ENCODE measurements around the gene SARDH. TPM values are rescaled to one million over a fixed set of nuclear protein-coding genes. Genes with fewer than 3 reads are reported as not detected.

Gene SARDH
- total and polyA plus RNA-seq, 2 of the 8 experiments (the other 6 are each of a cell fraction or from before 2014, with no cell fraction given), result 6.4 to 7.4 TPM

- H3K4me1 ChIP-seq (replicated peaks in 1 of 4; ENCODE audit: control insufficient read depth in 3 of 4, insufficient read depth in 4 of 4, low read length in 3 of 4), result no peaks in the 10 kb centered on the region; a peak in 1 of 7 replicates
- WGBS, 2 experiments (ENCODE audit: extremely low coverage in 1 of 2, insufficient coverage in 1 of 2, insufficient read length in 1 of 2, insufficient replicate concordance in 2 of 2, low coverage in 1 of 2, low lambda C conversion rate in 2 of 2, missing lambda C conversion rate in 1 of 2), result 89% methylated on average over 29 of the region's 34 CpGs; no CpG with 5 or more reads in 1 of the 2 experiments
- no peak overlapping the region for H2BK5ac ChIP-seq (ENCODE audit: low read depth, low read length)
- no peak overlapping the region for H3K27ac ChIP-seq (ENCODE audit: low read depth, low read length)
- no peak overlapping the region for H2BK12ac ChIP-seq (ENCODE audit: low read depth, low read length)
- H2BK15ac ChIP-seq (ENCODE audit: low read length), result no peak overlapping the region
- H3K18ac ChIP-seq (ENCODE audit: extremely low read depth, low read length), result no peak overlapping the region
- no peak overlapping the region for H2BK20ac ChIP-seq (ENCODE audit: low read length)
- no peak overlapping the region for H3K56ac ChIP-seq (replicated peaks; ENCODE audit: insufficient read length, low read depth, low read length)
- H3K27me3 ChIP-seq (replicated peaks in 1 of 4; ENCODE audit: control insufficient read depth in 3 of 4, extremely low read depth in 1 of 4, insufficient read depth in 3 of 4, low read length in 3 of 4), result no peaks in the 10 kb centered on the region
- 0 out of 2 replicates have a peak overlapping the region, but pooled peaks have one; percentile 8 for H2AK5ac ChIP-seq (ENCODE audit: low read depth, low read length)
- H4K8ac ChIP-seq (ENCODE audit: extremely low read depth, insufficient read depth, low read length), result peak overlapping the region; percentile 8; the same call in 1 of the 2 replicates
- H3K4me3 ChIP-seq (ENCODE audit: extremely low read depth in 1 of 4, insufficient read depth in 2 of 4, low read depth in 3 of 4, low read length in 4 of 4), result no peak overlapping the region
- peak; percentile 54; the same call in 1 of the 2 replicates for TF ChIP-seq KDM1A (IDR thresholded peaks at IDR 0.05; ENCODE audit: borderline replicate concordance, low read length)
- TF ChIP-seq TCF12 (IDR thresholded peaks at IDR 0.05; ENCODE audit: low read depth, low read length), result no peak
- no peak for TF ChIP-seq NANOG (IDR thresholded peaks at IDR 0.05; ENCODE audit: insufficient read depth, low read depth, low read length, poor library complexity, severe bottlenecking)
- TF ChIP-seq CHD2 (IDR thresholded peaks at IDR 0.05; ENCODE audit: low read length), result no peak
- no peak for TF ChIP-seq BACH1 (IDR thresholded peaks at IDR 0.05; ENCODE audit: low read length)
- no peak for TF ChIP-seq POLR2AphosphoS5 (IDR thresholded peaks at IDR 0.05; ENCODE audit: low read depth, low read length)
- no peak for TF ChIP-seq TAF1 (IDR thresholded peaks at IDR 0.05; ENCODE audit: low read depth, low read length)
- no peak for TF ChIP-seq ZNF274 (IDR thresholded peaks at IDR 0.05; ENCODE audit: borderline replicate concordance, extremely low read depth, low read length)
- no peak overlapping the region for H3K23ac ChIP-seq (ENCODE audit: insufficient read length)
- H3K79me1 ChIP-seq (ENCODE audit: low read depth, low read length), result no peaks in the 10 kb centered on the region
- H2BK120ac ChIP-seq (replicated peaks; ENCODE audit: low read depth, low read length), result no peak overlapping the region
- no peak for DNase-seq (ENCODE audit: low read depth in 1 of 2, low spot score in 2 of 2)
- no peak overlapping the region for H3K4ac ChIP-seq (replicated peaks; ENCODE audit: insufficient read length, low read depth, low read length)
- no peaks in the 10 kb centered on the region for H3K36me3 ChIP-seq (ENCODE audit: control insufficient read depth in 2 of 4, insufficient read depth in 4 of 4, low read length in 3 of 4)
- no peak overlapping the region for H3K14ac ChIP-seq (ENCODE audit: insufficient read length)
- H3K4me2 ChIP-seq (ENCODE audit: insufficient read depth in 1 of 2, low read depth in 2 of 2, low read length in 2 of 2), result no peak overlapping the region
- H3K9ac ChIP-seq (replicated peaks in 1 of 4; ENCODE audit: extremely low read depth in 1 of 4, low read depth in 3 of 4, low read length in 3 of 4), result no peak overlapping the region
- ChIA-PET POLR2A (ENCODE audit: partially characterized antibody) (no interaction called here), CTCF (ENCODE audit: partially characterized antibody) (interaction anchor here (0.7 to 1.5 kb wide), 4 partner anchors 9 to 339 kb away, joined by 3 read pairs; no protein-coding TSS in a partner anchor)
- no peak overlapping the region for H4K91ac ChIP-seq (replicated peaks; ENCODE audit: insufficient read length, low read length)
- H3K23me2 ChIP-seq (ENCODE audit: low read depth, low read length), result no peaks in the 10 kb centered on the region
- no peaks in the 10 kb centered on the region for H3K9me3 ChIP-seq (ENCODE audit: insufficient read depth in 2 of 2, low read depth in 1 of 2, low read length in 1 of 2)
- no peaks in the 10 kb centered on the region for H3K79me2 ChIP-seq (ENCODE audit: control insufficient read depth in 1 of 2, insufficient read depth in 2 of 2, low read length in 2 of 2)
- no peak overlapping the region for H2AFZ ChIP-seq (ENCODE audit: low read length)
- no peak overlapping the region for H4K5ac ChIP-seq (ENCODE audit: insufficient read length, low read depth, low read length)
- FAIRE-seq, result no peak
- no peaks in the 10 kb centered on the region for H4K20me1 ChIP-seq (replicated peaks in 1 of 2; ENCODE audit: control insufficient read depth in 1 of 2, insufficient read depth in 2 of 2, low read length in 2 of 2)
Measured at GRCh38 chr9:133687856-133688761, 50.0 kb downstream of the SARDH start.
